Measurements from ENCODE around the gene FAM168A. TPM values are rescaled to one million over a fixed set of nuclear protein-coding genes. Genes with fewer than 3 reads are reported as not detected.
A peak's percentile ranks its signal among the peaks of the same experiment; 100 is the strongest.

FAM168A gene
- total RNA-seq, 1 donor from 2014 or later = 14.2 TPM

- Histone ChIP-seq H3K27me3 (ENCODE audit: control insufficient read depth, insufficient read depth, low read length) (no peaks in the 10 kb centered on the region), H3K4me3 (ENCODE audit: low read depth, low read length) (no peak overlapping the region), H3K36me3 (ENCODE audit: control insufficient read depth, insufficient read depth, low read length) (peaks cover 2% of the 10 kb centered on the region)
- DNase-seq (ENCODE audit: low read depth) = no peak
- peak; percentile 40 for TF ChIP-seq CTCF (IDR thresholded peaks at IDR 0.05; ENCODE audit: insufficient read depth, low read length, poor library complexity, severe bottlenecking)
Measured at GRCh38 chr11:73402834-73403185, 195.1 kb downstream of the FAM168A start.

- no peak for DNase-seq (ENCODE audit: low read depth)
- Histone ChIP-seq H3K27me3 (ENCODE audit: control insufficient read depth, insufficient read depth, low read length) (no peaks in the 10 kb centered on the region), H3K36me3 (ENCODE audit: control insufficient read depth, insufficient read depth, low read length) (no peaks in the 10 kb centered on the region), H3K4me3 (ENCODE audit: low read depth, low read length) (no peak overlapping the region)
- no peak for TF ChIP-seq CTCF (IDR thresholded peaks at IDR 0.05; ENCODE audit: insufficient read depth, low read length, poor library complexity, severe bottlenecking)
Measured at GRCh38 chr11:73401924-73402833, 195.7 kb downstream of the FAM168A start.

- Histone ChIP-seq H3K27me3 (ENCODE audit: control insufficient read depth, insufficient read depth, low read length) (no peaks in the 10 kb centered on the region), H3K36me3 (ENCODE audit: control insufficient read depth, insufficient read depth, low read length) (no peaks in the 10 kb centered on the region), H3K4me3 (ENCODE audit: low read depth, low read length) (no peak overlapping the region)
- TF ChIP-seq CTCF (IDR thresholded peaks at IDR 0.05; ENCODE audit: insufficient read depth, low read length, poor library complexity, severe bottlenecking) = no peak
- DNase-seq (ENCODE audit: low read depth) = no peak
Measured at GRCh38 chr11:73401217-73401923, 196.5 kb downstream of the FAM168A start.

GRCh38 chr11:73400293-73400692 lies 197.6 kb downstream of the FAM168A start:
- Histone ChIP-seq H3K36me3 (ENCODE audit: control insufficient read depth, insufficient read depth, low read length) (peaks cover 2% of the 10 kb centered on the region), H3K4me3 (ENCODE audit: low read depth, low read length) (no peak overlapping the region), H3K27me3 (ENCODE audit: control insufficient read depth, insufficient read depth, low read length) (no peaks in the 10 kb centered on the region)
- TF ChIP-seq CTCF (IDR thresholded peaks at IDR 0.05; ENCODE audit: insufficient read depth, low read length, poor library complexity, severe bottlenecking) = no peak
- DNase-seq (ENCODE audit: low read depth) = no peak

- Histone ChIP-seq H3K36me3 (ENCODE audit: control insufficient read depth, insufficient read depth, low read length) (peaks cover 2% of the 10 kb centered on the region), H3K27me3 (ENCODE audit: control insufficient read depth, insufficient read depth, low read length) (no peaks in the 10 kb centered on the region), H3K4me3 (ENCODE audit: low read depth, low read length) (no peak overlapping the region)
- DNase-seq (ENCODE audit: low read depth) = no peak
- TF ChIP-seq CTCF (IDR thresholded peaks at IDR 0.05; ENCODE audit: insufficient read depth, low read length, poor library complexity, severe bottlenecking) = no peak
Measured at GRCh38 chr11:73399636-73400035, 198.3 kb downstream of the FAM168A start.
